Cardiac muscle cell (in vitro differentiated cells and primary cell): Measurements from ENCODE around the gene LIX1. TPM values are rescaled to one million over a fixed set of nuclear protein-coding genes. Genes with fewer than 3 reads are reported as not detected.

Experiments used
- DNase-seq, 2 donors: peaks; one replicate each; pipeline versions ENCODE4 v3.0.0 to v3.0.0-alpha.2; 2010 to 2017; ENCODE audit warnings: low read depth in 1 of 2, low spot score in 1 of 2
- H3K27ac ChIP-seq: fragments of 200-600 bp; sonication (generic); 2 replicates; pipeline ENCODE4 v1.5.1; 2016
- H3K27me3 ChIP-seq: fragments of 200-600 bp; sonication (generic); 2 replicates; pipeline ENCODE4 v1.6.0; 2016; ENCODE audit warnings: control low read depth
- H3K36me3 ChIP-seq: fragments of 200-600 bp; sonication (generic); 2 replicates; pipeline ENCODE4 v1.5.1; 2016; ENCODE audit warnings: control low read depth
- H3K4me1 ChIP-seq: fragments of 200-600 bp; sonication (generic); 2 replicates; pipeline ENCODE4 v1.8.1; 2017; ENCODE audit warnings: low read depth, mild to moderate bottlenecking, mixed run types
- H3K4me3 ChIP-seq: fragments of 200-600 bp; sonication (generic); 2 replicates; pipeline ENCODE4 v1.5.1; 2016; ENCODE audit warnings: mild to moderate bottlenecking
- H3K9me3 ChIP-seq: fragments of 200-600 bp; sonication (generic); 2 replicates; pipeline ENCODE4 v1.5.1; 2017; ENCODE audit warnings: low read depth, mild to moderate bottlenecking, control low read depth
- CTCF ChIP-seq: IDR thresholded peaks from 2 replicates; pipeline ENCODE4 v1.5.1; 2012; ENCODE audit warnings: low read depth, mild to moderate bottlenecking, low read length
- polyA plus RNA-seq: library from polyadenylated mRNA; unstranded; fragments of >200 nt; fragmentation: Nextera tagmentation; extraction: Ambion mirVana; gene quantifications from 2 replicates; pipeline ENCODE4 v1.2.1, GENCODE V29; 2016
- total RNA-seq: library from RNA; depleted of rRNA; stranded (reverse); fragments of >200 nt; gene quantifications from 2 replicates; pipeline ENCODE4 v1.2.3, GENCODE V29; 2016

The LIX1 gene
- total and polyA plus RNA-seq, 2 experiments from 2014 or later: 68.1 to 96.0 TPM

DNA sequence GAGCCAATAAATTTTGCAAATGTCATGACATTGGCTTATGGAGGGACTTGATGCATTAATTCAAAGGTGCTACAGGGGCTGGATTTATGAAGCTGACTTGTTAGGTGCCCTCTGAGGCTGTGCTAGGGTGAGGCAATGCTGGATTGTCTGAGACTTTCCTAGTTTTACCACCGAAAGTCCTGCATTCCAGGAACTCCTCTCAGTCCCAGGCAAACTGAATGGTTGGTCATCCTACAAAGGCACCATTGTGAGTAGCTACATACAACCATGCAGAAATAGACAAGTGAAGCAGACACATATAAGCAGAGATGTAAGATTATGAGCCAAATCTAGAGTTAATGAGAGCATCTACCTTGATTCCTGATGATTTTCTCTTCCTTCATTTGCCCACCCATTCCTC, 95.3 kb downstream of the LIX1 start:
- H3K27ac ChIP-seq: no peak overlapping the region
- no peak for DNase-seq
- H3K4me1 ChIP-seq: peaks cover 16% of the 10 kb centered on the region
- TF ChIP-seq CTCF: no peak
- H3K27me3 ChIP-seq: no peaks in the 10 kb centered on the region
- H3K9me3 ChIP-seq: no peaks in the 10 kb centered on the region
- H3K36me3 ChIP-seq: no peaks in the 10 kb centered on the region
- H3K4me3 ChIP-seq: no peak overlapping the region

DNA sequence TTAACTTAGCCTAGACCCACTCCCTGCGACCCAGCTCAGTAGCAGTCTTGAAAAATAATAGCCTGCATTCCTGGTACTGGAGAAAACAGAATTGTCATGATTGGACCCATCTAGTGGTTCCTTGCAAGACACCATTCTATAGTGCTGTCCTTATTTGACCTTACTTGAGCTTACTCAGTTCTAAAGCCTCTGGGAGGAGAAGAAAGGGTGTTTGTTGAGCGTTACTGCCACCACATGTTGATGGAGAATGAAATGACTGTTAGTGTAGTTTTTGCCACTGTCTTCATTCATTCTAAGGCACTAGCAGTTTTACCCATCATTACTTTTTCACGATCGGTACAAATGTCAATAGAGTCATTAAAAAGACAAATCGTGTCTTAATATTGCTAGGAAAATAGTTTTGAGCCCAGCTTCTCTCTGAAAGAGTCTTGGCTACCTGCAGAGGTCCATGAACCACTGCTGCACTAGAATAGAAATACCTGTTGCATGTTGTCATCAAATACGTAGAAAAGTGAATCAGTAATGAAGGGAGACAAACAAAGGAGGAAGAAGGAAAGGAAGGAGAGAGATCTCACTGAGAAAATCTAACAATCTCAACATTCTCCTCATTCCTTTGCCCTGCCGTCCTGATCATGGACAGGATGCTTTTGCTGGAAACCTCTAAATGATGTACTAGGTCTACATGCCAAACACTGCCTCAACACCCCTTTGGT, 96.0 kb downstream of the LIX1 start:
- Histone ChIP-seq H3K27ac (no peak overlapping the region), H3K9me3 (no peaks in the 10 kb centered on the region), H3K36me3 (no peaks in the 10 kb centered on the region), H3K4me1 (peaks cover 16% of the 10 kb centered on the region), H3K27me3 (no peaks in the 10 kb centered on the region), H3K4me3 (no peak overlapping the region)
- no peak for TF ChIP-seq CTCF
- DNase-seq: peak in 1 of 2 donors; percentile 38

DNA sequence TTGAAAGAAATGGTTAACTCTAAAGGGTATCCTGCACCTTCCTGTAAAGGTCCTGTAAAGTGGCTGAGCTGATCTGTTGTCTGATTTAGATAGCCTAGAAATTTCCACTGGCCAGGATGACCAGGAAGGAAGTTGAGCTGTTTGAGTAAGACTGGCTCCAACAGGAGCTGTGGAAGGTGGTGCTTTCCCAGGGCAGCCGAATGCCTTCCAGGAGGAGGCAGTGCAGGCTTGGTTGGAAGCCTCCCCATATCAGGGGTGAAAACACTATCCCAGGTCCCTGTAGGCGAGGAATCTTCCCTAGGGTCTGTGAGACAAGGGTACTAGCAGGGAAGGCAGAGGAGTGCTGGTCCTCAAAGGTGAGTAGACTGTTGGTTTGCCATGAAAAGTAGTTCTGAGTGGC, 98.4 kb downstream of the LIX1 start:
- no peaks in the 10 kb centered on the region for H3K36me3 ChIP-seq
- no peaks in the 10 kb centered on the region for H3K9me3 ChIP-seq
- H3K4me3 ChIP-seq: no peak overlapping the region
- H3K4me1 ChIP-seq: peaks cover 16% of the 10 kb centered on the region
- peak overlapping the region; percentile 80 for H3K27ac ChIP-seq
- no peaks in the 10 kb centered on the region for H3K27me3 ChIP-seq
- DNase-seq: peak; percentile 21 to 59
- peak; percentile 32 for TF ChIP-seq CTCF

DNA sequence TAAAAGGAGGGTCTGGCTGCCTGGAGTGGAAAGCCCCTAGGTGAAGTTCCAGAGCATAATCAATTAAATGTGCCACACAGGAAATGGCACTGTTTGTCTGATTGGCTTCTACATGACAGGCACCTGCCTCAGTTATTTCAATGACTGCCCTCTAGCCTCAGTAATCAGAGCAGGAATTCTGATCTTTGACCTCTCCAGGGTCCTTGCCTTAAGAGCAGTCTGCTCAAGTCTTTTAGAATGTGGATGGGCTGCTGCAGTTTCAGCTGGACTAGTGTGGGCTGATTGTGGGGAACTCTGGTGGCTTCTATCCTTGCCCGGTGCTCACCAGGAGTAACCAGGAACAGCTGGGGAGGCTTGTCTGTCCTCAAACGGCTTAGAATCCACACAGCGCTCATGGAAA, 98.9 kb downstream of the LIX1 start:
- DNase-seq: peak in 1 of 2 donors; percentile 28
- Histone ChIP-seq H3K9me3 (no peaks in the 10 kb centered on the region), H3K27ac (peak overlapping the region; percentile 80), H3K4me3 (no peak overlapping the region), H3K4me1 (peaks cover 16% of the 10 kb centered on the region), H3K27me3 (no peaks in the 10 kb centered on the region), H3K36me3 (no peaks in the 10 kb centered on the region)
- no peak for TF ChIP-seq CTCF

- no peaks in the 10 kb centered on the region for H3K27me3 ChIP-seq
- no peak overlapping the region for H3K4me3 ChIP-seq
- no peaks in the 10 kb centered on the region for H3K9me3 ChIP-seq
- no peaks in the 10 kb centered on the region for H3K36me3 ChIP-seq
- no peak for TF ChIP-seq CTCF
- peaks cover 16% of the 10 kb centered on the region for H3K4me1 ChIP-seq
- peak overlapping the region; percentile 80 for H3K27ac ChIP-seq
- peak in 1 of 2 donors; percentile 81 for DNase-seq
Measured at GRCh38 chr5:97042996-97043395, 99.4 kb downstream of the LIX1 start.

Other genes with a start within 250 kb of the LIX1 start
- gene LNPEP, start 206.5 kb downstream of the LIX1 start, total RNA-seq: 22.7 and 41.0 TPM in 2 replicates
- 11.2 and 17.6 TPM in 2 replicates for gene LNPEP, start 206.5 kb downstream of the LIX1 start, polyA plus RNA-seq
- 20.5 and 23.6 TPM in 2 replicates for gene RIOK2, start 40.6 kb upstream of the LIX1 start, total RNA-seq
- gene RIOK2, start 40.6 kb upstream of the LIX1 start, polyA plus RNA-seq: 26.4 and 48.1 TPM in 2 replicates